Activated CD4-positive, alpha-beta T cell treated with anti-CD3 and anti-CD28 coated beads for 36 hours (primary cell): Measurements from ENCODE around the gene PLCD3. TPM values are rescaled to one million over a fixed set of nuclear protein-coding genes. Genes with fewer than 3 reads are reported as not detected.
A peak's percentile ranks its signal among the peaks of the same experiment; 100 is the strongest.

Experiments used
- ATAC-seq: fragments of 200-7000 bp; cut with Tn5 transposase; one replicate; pipeline ENCODE4 v1.10.0; 2021; ENCODE audit warnings: mild to moderate bottlenecking, moderate library complexity
- CTCF ChIA-PET: fragments of 350-600 bp; sonication (Branson Sonifier 250); formaldehyde crosslinking; loops from one replicate; lab custom pipeline; 2021; ENCODE audit warnings: antibody characterized with exemption; lab: Charles Lee
- POLR2A ChIA-PET: fragments of 350-600 bp; sonication (Branson Sonifier 250); formaldehyde crosslinking; loops from one replicate; lab custom pipeline; 2021; ENCODE audit warnings: antibody characterized with exemption, inconsistent platforms; lab: Charles Lee
- DNase-seq: peaks from one replicate; pipeline ENCODE4 v3.0.0-alpha.2; 2020
- H3K27ac Mint-ChIP-seq: one replicate; pipeline ENCODE4 v1.8.0; 2021; ENCODE audit warnings: mixed read lengths
- H3K27me3 Mint-ChIP-seq: one replicate; pipeline ENCODE4 v1.8.0; 2021; ENCODE audit warnings: mixed read lengths
- H3K36me3 Mint-ChIP-seq: one replicate; pipeline ENCODE4 v1.8.0; 2021; ENCODE audit warnings: low read depth, mixed read lengths
- H3K4me1 Mint-ChIP-seq: one replicate; pipeline ENCODE4 v1.8.0; 2021; ENCODE audit warnings: mixed read lengths
- H3K4me3 Mint-ChIP-seq: one replicate; pipeline ENCODE4 v1.8.0; 2021; ENCODE audit warnings: mild to moderate bottlenecking, moderate library complexity, mixed read lengths
- H3K9me3 Mint-ChIP-seq: one replicate; pipeline ENCODE4 v1.8.0; 2021; ENCODE audit warnings: low read depth, mixed read lengths
- intact Hi-C, 2 experiments: fragments of 100-400 bp; cut with DNase I in 1 of 2; cut with micrococcal nuclease in 1 of 2; formaldehyde crosslinking; loops; one replicate each; pipeline versions ENCODE4 v1.14.2 to v1.15.1; 2022 to 2024; cut with DNase I, micrococcal nuclease
- total RNA-seq, 2 experiments: library from RNA; stranded (reverse); gene quantifications; one replicate each; pipeline ENCODE4 v1.2.3, GENCODE V29; 2021

Gene PLCD3, protein sequence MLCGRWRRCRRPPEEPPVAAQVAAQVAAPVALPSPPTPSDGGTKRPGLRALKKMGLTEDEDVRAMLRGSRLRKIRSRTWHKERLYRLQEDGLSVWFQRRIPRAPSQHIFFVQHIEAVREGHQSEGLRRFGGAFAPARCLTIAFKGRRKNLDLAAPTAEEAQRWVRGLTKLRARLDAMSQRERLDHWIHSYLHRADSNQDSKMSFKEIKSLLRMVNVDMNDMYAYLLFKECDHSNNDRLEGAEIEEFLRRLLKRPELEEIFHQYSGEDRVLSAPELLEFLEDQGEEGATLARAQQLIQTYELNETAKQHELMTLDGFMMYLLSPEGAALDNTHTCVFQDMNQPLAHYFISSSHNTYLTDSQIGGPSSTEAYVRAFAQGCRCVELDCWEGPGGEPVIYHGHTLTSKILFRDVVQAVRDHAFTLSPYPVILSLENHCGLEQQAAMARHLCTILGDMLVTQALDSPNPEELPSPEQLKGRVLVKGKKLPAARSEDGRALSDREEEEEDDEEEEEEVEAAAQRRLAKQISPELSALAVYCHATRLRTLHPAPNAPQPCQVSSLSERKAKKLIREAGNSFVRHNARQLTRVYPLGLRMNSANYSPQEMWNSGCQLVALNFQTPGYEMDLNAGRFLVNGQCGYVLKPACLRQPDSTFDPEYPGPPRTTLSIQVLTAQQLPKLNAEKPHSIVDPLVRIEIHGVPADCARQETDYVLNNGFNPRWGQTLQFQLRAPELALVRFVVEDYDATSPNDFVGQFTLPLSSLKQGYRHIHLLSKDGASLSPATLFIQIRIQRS
- 1 to 10 TPM; 2.9 to 3.4 TPM for total RNA-seq

GRCh38 chr17:45132320-45132571, at the start of gene PLCD3:
TSS of gene PLCD3 (minus strand) at chr17:45132515. CDS start at chr17:45132410, 105 bp downstream.
- H3K9me3 Mint-ChIP-seq = no peaks in the 10 kb centered on the region
- POLR2A ChIA-PET = no interaction called here

DNA sequence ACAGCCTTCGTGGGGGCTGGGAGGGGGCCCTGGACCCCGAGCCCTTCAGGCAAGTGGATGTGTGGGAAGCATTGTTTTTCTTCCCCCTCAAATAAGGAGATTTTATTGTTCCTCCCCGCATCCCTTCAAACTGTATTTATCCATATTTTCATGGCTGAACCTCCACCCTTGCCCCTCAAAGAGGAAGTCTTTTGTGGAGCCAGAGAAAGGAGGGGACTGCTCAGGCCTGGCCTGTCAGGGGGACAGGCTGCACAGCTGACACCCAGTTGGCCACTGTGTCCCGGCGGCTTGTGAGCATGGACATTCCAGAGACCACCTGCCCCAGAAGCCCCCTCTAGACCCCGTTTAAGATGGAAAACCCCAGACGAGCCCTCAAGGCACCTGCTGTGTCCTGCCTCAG, 45.2 kb upstream of the PLCD3 start:
- ChIA-PET CTCF (interaction anchor here (1.1 to 2.8 kb wide), 3 partner anchors 20 to 25 kb away, joined by 3 to 9 read pairs (median 4); no protein-coding TSS in a partner anchor), POLR2A (no interaction called here)
- ATAC-seq (no peak), DNase-seq (no peak)
- Mint-ChIP-seq H3K36me3 (no peaks in the 10 kb centered on the region), H3K27ac (no peak overlapping the region), H3K27me3 (no peaks in the 10 kb centered on the region), H3K4me3 (no peak overlapping the region), H3K4me1 (peaks cover 6% of the 10 kb centered on the region), H3K9me3 (no peaks in the 10 kb centered on the region)
- intact Hi-C loops = no loop called here

More at GRCh38 chr17:45132320-45132571, at the start of gene PLCD3:
- no peaks in the 10 kb centered on the region for H3K36me3 Mint-ChIP-seq
- H3K27me3 Mint-ChIP-seq = peaks cover 3% of the 10 kb centered on the region
- H3K4me3 Mint-ChIP-seq = peak within 1 kb of the TSS; percentile 75
- DNase-seq (no peak), ATAC-seq (no peak)
- peaks cover 9% of the 10 kb centered on the region for H3K4me1 Mint-ChIP-seq
- intact Hi-C loops = loop anchor here (1.0 to 10.0 kb wide), 10 partner anchors 35 to 629 kb away; partner anchors contain the start of genes C1QL1 (in 1 of the 2), DCAKD (in 1 of the 2) and GPATCH8 (in 1 of the 2)
- CTCF ChIA-PET = interaction anchor here (1.0 to 7.0 kb wide), 3 partner anchors 16 to 65 kb away, joined by 3 to 222 read pairs (median 201); partner anchors contain the start of gene HEXIM1
- peak within 1 kb of the TSS; percentile 80 for H3K27ac Mint-ChIP-seq

- no peak overlapping the region for H3K4me3 Mint-ChIP-seq
- no peak overlapping the region for H3K27ac Mint-ChIP-seq
- no peaks in the 10 kb centered on the region for H3K9me3 Mint-ChIP-seq
- ATAC-seq (no peak), DNase-seq (no peak)
- CTCF ChIA-PET = interaction anchor here (1.2 kb wide), 1 partner anchor 40 kb away, joined by 5 read pairs; the partner anchor contains the start of gene ACBD4
- POLR2A ChIA-PET = no interaction called here
- no peaks in the 10 kb centered on the region for H3K36me3 Mint-ChIP-seq
- peaks cover 22% of the 10 kb centered on the region for H3K4me1 Mint-ChIP-seq
- intact Hi-C loops = no loop called here
- H3K27me3 Mint-ChIP-seq = no peaks in the 10 kb centered on the region
Measured at GRCh38 chr17:45175759-45176115, 43.4 kb upstream of the PLCD3 start.

GRCh38 chr17:45172541-45173286, 40.4 kb upstream of the PLCD3 start:
- H3K27ac Mint-ChIP-seq = peak overlapping the region; percentile 85
- no peaks in the 10 kb centered on the region for H3K27me3 Mint-ChIP-seq
- ATAC-seq (peak; percentile 88), DNase-seq (peak; percentile 81)
- H3K4me1 Mint-ChIP-seq = peaks cover 23% of the 10 kb centered on the region
- no peaks in the 10 kb centered on the region for H3K36me3 Mint-ChIP-seq
- POLR2A ChIA-PET = interaction anchor here (0.8 to 3.3 kb wide), 4 partner anchors 11 to 37 kb away, joined by 3 to 33 read pairs (median 7); partner anchors contain the start of genes ACBD4, HEXIM1 and HEXIM2
- peak overlapping the region; percentile 69 for H3K4me3 Mint-ChIP-seq
- intact Hi-C loops = loop anchor here (1.0 to 2.0 kb wide), 4 partner anchors 11 to 24 kb away; partner anchors contain the start of genes HEXIM1 (in 2 of the 2) and HEXIM2 (in 2 of the 2)
- H3K9me3 Mint-ChIP-seq = no peaks in the 10 kb centered on the region
- CTCF ChIA-PET = interaction anchor here (0.6 to 4.2 kb wide), 12 partner anchors 9 to 50 kb away, joined by 3 to 41 read pairs (median 5); partner anchors contain the start of genes ACBD4, HEXIM1 and HEXIM2

DNA sequence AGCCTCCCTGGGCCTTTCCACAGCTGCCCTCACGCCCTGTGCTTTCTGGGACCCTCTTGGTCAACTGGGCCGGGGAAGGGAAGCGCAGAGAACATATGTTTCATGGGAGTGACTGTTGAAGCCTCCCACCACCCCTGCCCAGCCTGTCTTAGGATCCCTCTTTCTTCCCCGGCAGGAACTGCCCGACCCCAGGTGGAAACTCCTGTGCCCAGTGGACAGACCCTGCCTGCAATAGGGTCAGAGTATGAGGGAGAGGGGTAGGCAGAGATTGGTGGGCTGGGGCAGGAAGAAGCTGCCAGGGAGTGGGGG, 39.9 kb upstream of the PLCD3 start:
- Mint-ChIP-seq H3K4me1 (peaks cover 23% of the 10 kb centered on the region), H3K9me3 (no peaks in the 10 kb centered on the region), H3K4me3 (no peak overlapping the region), H3K36me3 (no peaks in the 10 kb centered on the region), H3K27ac (peak overlapping the region; percentile 85), H3K27me3 (no peaks in the 10 kb centered on the region)
- ChIA-PET CTCF (interaction anchor here (0.7 to 4.2 kb wide), 8 partner anchors 9 to 37 kb away, joined by 3 to 41 read pairs (median 10); partner anchors contain the start of genes ACBD4, HEXIM1 and HEXIM2), POLR2A (interaction anchor here (1.3 to 3.3 kb wide), 2 partner anchors 23 to 37 kb away, joined by 5 to 33 read pairs; partner anchors contain the start of genes ACBD4 and HEXIM1)
- no peak for ATAC-seq
- intact Hi-C loops = loop anchor here (1.0 to 2.0 kb wide), 4 partner anchors 11 to 25 kb away; partner anchors contain the start of genes HEXIM1 (in 2 of the 2) and HEXIM2 (in 2 of the 2)
- no peak for DNase-seq

DNA sequence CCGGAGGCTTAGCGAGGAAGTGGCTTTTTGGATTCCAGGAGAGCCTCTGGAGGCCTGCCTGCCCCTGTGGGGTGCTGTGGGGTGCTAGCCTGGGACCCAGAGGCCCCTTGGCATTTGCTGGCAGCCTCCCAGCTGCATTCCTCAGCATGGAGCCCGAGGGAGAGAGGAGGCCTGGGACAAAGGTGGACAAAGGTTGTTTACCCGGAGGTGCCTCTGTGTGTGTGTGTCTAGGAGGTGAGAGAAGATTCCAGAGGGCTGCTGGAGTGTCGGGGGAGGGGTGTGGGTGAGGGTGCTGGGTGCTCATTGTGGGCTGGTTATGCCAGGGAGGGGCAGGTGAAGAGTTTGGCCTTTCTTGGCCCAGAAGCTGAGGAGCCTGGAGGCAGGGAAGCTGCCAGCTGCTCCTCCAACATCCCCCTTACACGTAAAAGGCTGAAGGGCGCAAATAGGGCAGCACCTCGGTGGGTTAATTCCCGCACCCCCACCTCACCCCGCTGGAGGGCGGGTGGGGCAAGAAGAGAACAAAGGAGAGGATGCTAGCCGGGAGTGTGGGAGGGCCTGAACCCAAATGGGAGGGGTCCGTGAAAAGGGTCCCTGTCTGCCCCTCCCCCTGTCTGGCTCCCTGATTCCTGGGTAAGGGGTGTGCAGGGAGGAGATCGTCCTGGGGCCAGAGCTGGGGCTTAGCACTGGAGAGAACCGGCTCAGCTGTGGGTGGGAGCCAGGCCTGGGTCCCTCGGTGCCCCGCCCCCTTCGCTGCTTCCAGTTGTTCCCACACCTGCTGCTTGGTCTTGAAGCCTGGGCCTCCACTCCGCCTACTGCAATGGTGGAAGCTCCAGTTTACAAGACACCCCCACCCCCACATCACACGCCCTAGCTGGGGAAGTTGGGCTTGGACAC, 39.3 kb upstream of the PLCD3 start:
- DNase-seq (peak; percentile 20), ATAC-seq (no peak)
- Mint-ChIP-seq H3K9me3 (no peaks in the 10 kb centered on the region), H3K27me3 (no peaks in the 10 kb centered on the region), H3K36me3 (no peaks in the 10 kb centered on the region), H3K4me1 (peaks cover 23% of the 10 kb centered on the region), H3K27ac (peak overlapping the region; percentile 85), H3K4me3 (no peak overlapping the region)
- intact Hi-C loops = loop anchor here (1.0 to 2.0 kb wide), 4 partner anchors 10 to 25 kb away; partner anchors contain the start of genes HEXIM1 (in 2 of the 2) and HEXIM2 (in 2 of the 2)
- POLR2A ChIA-PET = interaction anchor here (1.2 to 3.3 kb wide), 2 partner anchors 10 to 23 kb away, joined by 3 to 33 read pairs; partner anchors contain the start of genes HEXIM1 and HEXIM2
- CTCF ChIA-PET = interaction anchor here (0.6 to 4.2 kb wide), 6 partner anchors 11 to 1192 kb away, joined by 3 to 41 read pairs (median 8); partner anchors contain the start of genes ACBD4, HEXIM1 and HEXIM2

DNA sequence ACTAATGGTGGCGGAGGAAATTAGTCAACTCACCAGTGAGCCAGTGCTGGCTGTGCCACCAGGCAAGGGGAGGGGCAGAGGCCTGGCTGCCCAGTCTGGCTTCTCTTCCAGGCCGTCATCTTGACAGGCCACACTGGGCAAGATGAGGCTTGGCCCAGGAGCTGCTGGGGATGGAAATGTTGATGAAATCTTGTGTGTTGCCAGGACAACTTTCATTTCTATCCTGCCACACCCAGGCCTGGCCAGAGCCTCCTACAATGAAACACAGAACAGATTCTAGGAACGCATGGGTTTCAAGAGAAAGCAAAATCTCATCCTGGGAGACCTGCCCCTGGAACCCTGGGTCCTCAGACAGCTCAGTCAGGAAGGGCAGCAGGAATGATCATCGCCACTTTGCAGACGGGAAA, 38.6 kb upstream of the PLCD3 start:
- Mint-ChIP-seq H3K9me3 (no peaks in the 10 kb centered on the region), H3K27me3 (no peaks in the 10 kb centered on the region), H3K4me3 (no peak overlapping the region), H3K36me3 (no peaks in the 10 kb centered on the region), H3K27ac (no peak overlapping the region), H3K4me1 (peaks cover 23% of the 10 kb centered on the region)
- ATAC-seq (no peak), DNase-seq (no peak)
- ChIA-PET CTCF (interaction anchor here (0.7 to 4.2 kb wide), 3 partner anchors 11 to 1192 kb away, joined by 4 to 41 read pairs (median 13); partner anchors contain the start of genes HEXIM1 and HEXIM2), POLR2A (interaction anchor here (1.2 to 1.5 kb wide), 2 partner anchors 9 to 22 kb away, joined by 3 to 5 read pairs; partner anchors contain the start of gene HEXIM2)
- intact Hi-C loops = no loop called here

- intact Hi-C loops = no loop called here
- no peak overlapping the region for H3K27ac Mint-ChIP-seq
- no peaks in the 10 kb centered on the region for H3K36me3 Mint-ChIP-seq
- no peaks in the 10 kb centered on the region for H3K9me3 Mint-ChIP-seq
- H3K4me1 Mint-ChIP-seq = peaks cover 23% of the 10 kb centered on the region
- ATAC-seq (no peak), DNase-seq (no peak)
- CTCF ChIA-PET = interaction anchor here (0.6 to 4.2 kb wide), 5 partner anchors 12 to 1191 kb away, joined by 3 to 41 read pairs (median 4); partner anchors contain the start of genes ACBD4 and HEXIM1
- POLR2A ChIA-PET = interaction anchor here (0.8 to 1.5 kb wide), 3 partner anchors 8 to 21 kb away, joined by 3 to 5 read pairs (median 4); partner anchors contain the start of gene HEXIM2
- no peaks in the 10 kb centered on the region for H3K27me3 Mint-ChIP-seq
- no peak overlapping the region for H3K4me3 Mint-ChIP-seq
Measured at GRCh38 chr17:45170280-45170930, 38.1 kb upstream of the PLCD3 start.

- H3K4me3 Mint-ChIP-seq = no peak overlapping the region
- intact Hi-C loops = no loop called here
- H3K27ac Mint-ChIP-seq = no peak overlapping the region
- no peaks in the 10 kb centered on the region for H3K36me3 Mint-ChIP-seq
- H3K9me3 Mint-ChIP-seq = no peaks in the 10 kb centered on the region
- no peak for ATAC-seq
- DNase-seq = no peak
- H3K27me3 Mint-ChIP-seq = no peaks in the 10 kb centered on the region
- ChIA-PET CTCF (interaction anchor here (0.9 kb wide), 1 partner anchor 28 kb away, joined by 4 read pairs; no protein-coding TSS in a partner anchor), POLR2A (no interaction called here)
- peaks cover 23% of the 10 kb centered on the region for H3K4me1 Mint-ChIP-seq
Measured at GRCh38 chr17:45168991-45169752, 36.9 kb upstream of the PLCD3 start.
